GM18505 (cell line): ENCODE results near the gene NSMF.

ENCODE experiments used
- ATAC-seq: cut with Tn5 transposase; IDR thresholded peaks from one replicate; pipeline ENCODE4 v1.9.1; 2021; ENCODE audit not compliant: unreplicated experiment
- POLR2A ChIP-seq: IDR thresholded peaks from 4 replicates; pipeline ENCODE4 v1.6.1; 2011; ENCODE audit warnings: borderline replicate concordance; ENCODE audit not compliant: insufficient read depth, insufficient read length; ENCODE audit errors: extremely low read depth

Gene NSMF

DNA sequence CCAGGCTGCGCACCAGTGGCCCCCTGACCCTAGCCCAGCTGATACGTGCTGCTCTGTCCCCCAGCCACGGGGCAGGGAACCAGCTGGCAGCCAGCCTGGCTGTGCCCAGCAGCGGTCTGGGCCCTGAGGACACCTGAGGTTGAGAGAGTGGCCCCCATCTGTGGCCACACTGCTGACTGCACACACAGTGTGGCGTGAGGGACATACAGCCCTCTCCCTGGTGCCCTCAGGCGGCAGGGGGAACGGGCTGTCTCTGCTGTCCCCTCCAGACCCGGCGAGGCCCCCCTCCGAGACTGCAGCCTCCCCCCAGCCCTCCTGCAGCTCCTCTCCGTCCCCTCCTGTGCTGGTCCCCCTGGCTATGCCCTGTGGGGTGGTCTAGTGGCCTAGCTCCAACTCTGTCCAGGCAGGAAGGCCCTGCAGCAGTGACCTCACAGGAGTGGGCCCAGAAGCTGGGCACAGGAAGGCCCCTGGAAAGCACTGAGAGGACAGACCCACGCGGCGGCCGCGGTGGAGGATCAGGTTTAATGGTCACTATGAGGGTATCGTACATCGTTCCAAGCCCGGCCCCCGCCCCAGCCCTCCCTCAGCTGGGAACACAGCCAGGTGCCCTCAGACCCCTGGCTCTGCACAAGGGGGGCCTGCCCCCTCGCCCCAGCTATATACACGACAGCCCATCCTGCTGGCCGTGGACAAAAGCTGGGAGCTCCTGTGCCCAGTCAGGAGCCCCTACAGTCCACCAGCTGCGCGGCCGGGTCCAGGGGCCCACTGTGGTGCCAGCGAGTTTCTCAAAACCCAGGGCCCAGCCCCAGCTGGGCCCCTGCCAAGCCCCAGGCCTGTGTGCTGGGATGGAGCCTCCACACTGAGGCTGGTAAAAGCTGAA lies 11.2 kb downstream of the NSMF start:
- no peak for TF ChIP-seq POLR2A
- no peak for ATAC-seq

- no peak for TF ChIP-seq POLR2A
- ATAC-seq, result no peak
Measured at GRCh38 chr9:137446851-137447471, 12.2 kb downstream of the NSMF start.

GRCh38 chr9:137445930-137446431 lies 13.2 kb downstream of the NSMF start:
- TF ChIP-seq POLR2A, result no peak
- ATAC-seq, result no peak

DNA sequence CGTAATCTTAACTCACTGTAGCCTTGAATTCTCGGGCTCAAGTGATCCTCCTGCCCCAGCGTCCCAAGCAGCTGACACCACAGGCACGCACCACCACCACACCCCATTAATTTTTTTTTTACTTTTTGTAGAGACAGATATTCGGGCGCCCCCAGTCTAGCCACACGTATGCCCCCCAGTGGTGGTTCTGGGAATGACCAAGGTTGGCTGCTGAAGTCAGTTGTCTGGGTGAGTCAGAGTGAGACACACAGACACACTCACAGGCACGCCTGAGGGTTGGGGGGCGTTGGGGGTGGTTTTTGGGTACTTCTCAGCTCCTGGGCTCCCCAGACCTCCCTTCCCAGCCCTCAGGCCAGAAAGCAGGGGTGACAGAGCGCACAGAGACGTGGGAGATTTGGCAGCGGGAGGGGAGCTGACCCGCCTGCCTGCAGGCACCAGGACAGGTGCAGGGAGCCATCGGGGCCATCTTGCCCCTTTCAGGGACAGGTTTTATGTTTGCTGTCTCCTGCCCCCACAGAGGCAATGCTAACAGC lies 13.8 kb downstream of the NSMF start:
- ATAC-seq, result no peak
- no peak for TF ChIP-seq POLR2A

- no peak for ATAC-seq
- no peak for TF ChIP-seq POLR2A
Measured at GRCh38 chr9:137444106-137444790, 14.9 kb downstream of the NSMF start.

DNA sequence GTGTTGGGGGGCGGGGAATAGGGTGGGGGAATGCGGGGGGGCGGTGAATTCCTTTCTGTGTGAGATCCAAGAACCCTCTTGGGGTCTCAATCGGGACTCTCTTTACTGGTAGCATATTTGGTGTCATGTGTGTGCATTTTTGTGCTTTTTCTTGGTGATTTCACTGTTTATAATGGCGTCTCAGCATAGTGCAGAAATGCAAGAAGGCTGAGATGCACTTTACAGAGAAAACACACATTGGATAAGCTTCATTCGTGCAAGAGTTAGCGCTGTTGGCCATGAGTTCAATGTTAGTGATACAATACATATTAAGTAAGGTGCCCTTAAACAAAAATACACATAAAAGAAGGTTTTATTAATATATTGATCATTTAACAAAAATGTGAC lies 17.2 kb downstream of the NSMF start:
- TF ChIP-seq POLR2A, result no peak
- ATAC-seq, result no peak

GRCh38 chr9:137441289-137441934 lies 17.7 kb downstream of the NSMF start, which contains the start of gene ENTPD8:
TSS of gene ENTPD8 (minus strand) at chr9:137441357. CDS start at chr9:137438285, 3,072 bp downstream.
- ATAC-seq, result no peak
- no peak for TF ChIP-seq POLR2A

GRCh38 chr9:137439158-137439714 lies 19.9 kb downstream of the NSMF start:
- no peak for TF ChIP-seq POLR2A
- ATAC-seq, result no peak

DNA sequence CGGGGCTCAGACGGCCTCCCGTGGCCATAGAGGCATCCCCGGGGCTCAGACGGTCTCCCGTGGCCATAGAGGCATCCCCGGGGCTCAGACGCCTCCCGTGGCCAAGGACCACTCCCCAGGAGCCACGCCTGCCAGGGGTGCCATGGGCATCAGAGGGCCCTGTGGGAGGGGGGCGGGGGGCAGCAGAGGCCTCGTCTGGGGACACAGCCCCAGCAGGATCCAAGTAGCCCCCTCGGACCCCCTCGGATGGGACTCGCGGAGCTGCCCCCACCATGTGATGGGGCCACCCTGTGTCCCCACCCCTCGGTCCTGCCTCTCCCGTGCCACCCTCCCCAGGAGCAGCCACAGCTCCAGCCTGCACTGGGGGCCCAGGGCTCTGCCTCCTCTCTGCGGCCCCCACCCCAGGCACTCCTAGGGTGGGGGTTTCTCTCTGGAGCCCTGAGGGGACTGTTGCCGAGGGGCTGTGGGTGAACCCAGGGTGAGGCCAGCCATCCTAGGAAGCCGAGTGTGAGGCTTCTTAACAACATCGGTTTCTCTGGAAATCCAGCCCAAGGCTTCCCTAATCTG lies 20.5 kb downstream of the NSMF start:
- no peak for ATAC-seq
- no peak for TF ChIP-seq POLR2A

GRCh38 chr9:137437691-137438590 lies 21.2 kb downstream of the NSMF start:
- TF ChIP-seq POLR2A, result no peak
- no peak for ATAC-seq
